K562 (cell line): Measurements from ENCODE around the gene SOCS7. TPM values are rescaled to one million over a fixed set of nuclear protein-coding genes. Genes with fewer than 3 reads are reported as not detected.

ENCODE experiments used
- ATAC-seq: fragments of 200-7000 bp; cut with Tn5 transposase; 3 replicates; pipeline ENCODE4 v1.9.1; 2020; ENCODE audit warnings: moderate library complexity
- BruUV-seq: library from RNA; stranded (reverse); fragments of 400-500 nt; replicated peaks from 2 replicates; lab custom pipeline; 2021; lab: Mats Ljungman, UMichigan
- CTCF ChIA-PET: fragments of 300-600 bp; formaldehyde crosslinking; extraction: SDS; loops from one replicate; lab custom pipeline; 2021; ENCODE audit warnings: low intra/inter-chr PET ratio; lab: Yijun Ruan, JAX
- POLR2A ChIA-PET: fragments of 300-600, 350-650 bp; sonication (Branson Sonifier 250); formaldehyde crosslinking; extraction: SDS; loops from one replicate; lab custom pipeline; 2021; ENCODE audit warnings: antibody characterized with exemption, inconsistent platforms; lab: Yijun Ruan, JAX
- DNase-seq, 4 experiments: peaks; one replicate each; pipeline versions ENCODE4 v3.0.0 to v3.0.0-alpha.2; 2011 to 2018; ENCODE audit warnings: low spot score in 3 of 4, mixed read lengths in 3 of 4; ENCODE audit errors: extremely low read depth in 1 of 4
- FAIRE-seq: peaks from 2 replicates; lab custom pipeline; 2011; peaks lifted over from hg19 to GRCh38; lab: Jason Lieb, UNC
- H2AFZ ChIP-seq: 2 replicates; pipeline ENCODE4 v1.6.0; 2011; ENCODE audit warnings: low read depth, low read length, control low read depth, inconsistent platforms
- H3K27ac ChIP-seq: fragments of 200-600 bp; 3 replicates; pipeline ENCODE4 v1.8.0; 2011; ENCODE audit warnings: low read depth, mild to moderate bottlenecking, control low read depth, inconsistent platforms, low read length, moderate library complexity, mixed read lengths; ENCODE audit errors: extremely low read depth
- H3K27me3 ChIP-seq, 2 experiments: fragments of 300-600 bp in 1 of 2; 2 replicates in 1 of 2; 3 replicates in 1 of 2; pipeline versions ENCODE4 v1.6.0 to v1.8.0; 2011; ENCODE audit warnings: inconsistent platforms in 2 of 2, low read length in 2 of 2, mild to moderate bottlenecking in 1 of 2, mixed read lengths in 1 of 2, moderate library complexity in 1 of 2; ENCODE audit not compliant: control insufficient read depth in 2 of 2, insufficient read depth in 2 of 2
- H3K36me3 ChIP-seq: fragments of 300-600 bp; 3 replicates; pipeline ENCODE4 v1.8.0; 2011; ENCODE audit warnings: mild to moderate bottlenecking, low read length, inconsistent platforms; ENCODE audit not compliant: control insufficient read depth, insufficient read depth
- H3K4me1 ChIP-seq, 2 experiments: fragments of 200-600 bp in 1 of 2; replicated peaks in 1 of 2; 2 replicates in 1 of 2; 3 replicates in 1 of 2; pipeline versions ENCODE4 v1.5.1 to v1.8.0; 2011; ENCODE audit warnings: inconsistent platforms in 2 of 2, low read length in 2 of 2, mild to moderate bottlenecking in 1 of 2, mixed read lengths in 1 of 2, moderate library complexity in 1 of 2; ENCODE audit not compliant: control insufficient read depth in 2 of 2, insufficient read depth in 2 of 2
- H3K4me2 ChIP-seq: 2 replicates; pipeline ENCODE4 v1.6.1; 2011; ENCODE audit warnings: low read length, control low read depth, inconsistent platforms, mixed read lengths; ENCODE audit not compliant: insufficient read depth
- H3K4me3 ChIP-seq: fragments of 200-600 bp; sonication (generic), shearing (Covaris generic); 2 replicates; pipeline ENCODE4 v1.5.1; 2016; ENCODE audit warnings: control low read depth, inconsistent platforms
- H3K79me2 ChIP-seq: fragments of 200-600 bp; 3 replicates; pipeline ENCODE4 v1.8.0; 2011; ENCODE audit warnings: low read length, inconsistent platforms; ENCODE audit not compliant: control insufficient read depth, insufficient read depth
- H3K9ac ChIP-seq, 2 experiments: 2 replicates each; pipeline versions ENCODE4 v1.6.0 to v1.6.1; 2011; ENCODE audit warnings: low read depth in 2 of 2, low read length in 2 of 2, control low read depth in 1 of 2, inconsistent platforms in 1 of 2, mild to moderate bottlenecking in 1 of 2, mixed read lengths in 1 of 2; ENCODE audit not compliant: insufficient read depth in 1 of 2
- H3K9me1 ChIP-seq: one replicate; pipeline ENCODE4 v1.6.0; 2011; ENCODE audit warnings: inconsistent platforms, mild to moderate bottlenecking, low read length, moderate library complexity; ENCODE audit not compliant: control insufficient read depth, insufficient read depth
- H3K9me3 ChIP-seq: replicated peaks from 2 replicates; pipeline ENCODE4 v1.5.1; 2011; ENCODE audit warnings: low read depth, low read length, inconsistent platforms; ENCODE audit not compliant: control insufficient read depth, insufficient read depth
- H4K20me1 ChIP-seq: replicated peaks from 2 replicates; pipeline ENCODE4 v1.6.1; 2011; ENCODE audit warnings: low read length, inconsistent platforms, mixed read lengths; ENCODE audit not compliant: control insufficient read depth, insufficient read depth
- ARID2 ChIP-seq: fragments of 450-650 bp; IDR thresholded peaks from 2 replicates; pipeline ENCODE4 v1.6.1; 2017; ENCODE audit warnings: antibody characterized with exemption, mild to moderate bottlenecking
- BMI1 ChIP-seq: fragments of 150-350 bp; IDR thresholded peaks from 2 replicates; pipeline ENCODE4 v1.6.1; 2014; ENCODE audit warnings: low read length
- CTBP1 ChIP-seq: fragments of 450-650 bp; IDR thresholded peaks from 2 replicates; pipeline ENCODE4 v1.6.1; 2016; ENCODE audit warnings: borderline replicate concordance
- JUND ChIP-seq, 2 experiments: IDR thresholded peaks; 2 replicates in 1 of 2; 3 replicates in 1 of 2; pipeline ENCODE4 v1.6.1; 2011; ENCODE audit warnings: borderline replicate concordance in 2 of 2, low read depth in 2 of 2, low read length in 2 of 2, improper control_type of control experiment in 1 of 2, missing biosample characterization in 1 of 2, missing genetic modification characterization in 1 of 2, missing genetic modification reagents in 1 of 2
- KLF16 ChIP-seq: IDR thresholded peaks from 2 replicates; pipeline ENCODE4 v1.6.1; 2016; ENCODE audit warnings: antibody characterized with exemption
- L3MBTL2 ChIP-seq: fragments of 450-650 bp; IDR thresholded peaks from 2 replicates; pipeline ENCODE4 v1.6.1; 2016; ENCODE audit warnings: mild to moderate bottlenecking, moderate library complexity
- NBN ChIP-seq: fragments of 450-650 bp; IDR thresholded peaks from 2 replicates; pipeline ENCODE4 v1.6.1; 2016; ENCODE audit warnings: low read depth, mild to moderate bottlenecking
- POLR2B ChIP-seq: fragments of 450-650 bp; IDR thresholded peaks from 2 replicates; pipeline ENCODE4 v1.6.1; 2018; ENCODE audit warnings: low read depth; ENCODE audit not compliant: partially characterized antibody
- RAD21 ChIP-seq, 2 experiments: fragments of 250-450 bp in 1 of 2; fragments of 450-650 bp in 1 of 2; sonication (Bioruptor Pico) in 1 of 2; formaldehyde crosslinking in 1 of 2; IDR thresholded peaks in 1 of 2; conservative IDR thresholded peaks in 1 of 2; 2 replicates each; pipeline versions ENCODE4 v1.4.0 to v1.8.0; 2020 to 2022; ENCODE audit warnings: mild to moderate bottlenecking in 2 of 2, moderate library complexity in 1 of 2
- RB1 ChIP-seq: fragments of 450-650 bp; IDR thresholded peaks from 2 replicates; pipeline ENCODE4 v1.6.1; 2017; ENCODE audit warnings: low read depth, mild to moderate bottlenecking
- SMAD3 ChIP-seq: fragments of 450-650 bp; formaldehyde crosslinking; conservative IDR thresholded peaks from 2 replicates; pipeline ENCODE4 v1.4.0; 2020; ENCODE audit warnings: mild to moderate bottlenecking
- VEZF1 ChIP-seq: fragments of 200-800 bp; sonication (Bioruptor generic); IDR thresholded peaks from 2 replicates; pipeline ENCODE4 v1.6.1; 2017; ENCODE audit warnings: missing genetic modification characterization, missing compliant biosample characterization
- WHSC1 ChIP-seq: IDR thresholded peaks from one replicate; pipeline ENCODE4 v1.6.1; 2012; ENCODE audit warnings: low read length, control low read depth, inconsistent platforms
- ZNF140 ChIP-seq: fragments of 250-450 bp; sonication (Bioruptor Pico); IDR thresholded peaks from 2 replicates; pipeline ENCODE4 v1.8.0; 2021; ENCODE audit warnings: moderate library complexity, mild to moderate bottlenecking, inconsistent platforms
- ZNF696 ChIP-seq: fragments of 250-450 bp; sonication (Bioruptor Pico); conservative IDR thresholded peaks from 2 replicates; pipeline ENCODE4 v1.4.0; 2020; ENCODE audit warnings: mild to moderate bottlenecking, moderate library complexity
- ZNF75A ChIP-seq: fragments of 450-650 bp; formaldehyde crosslinking; IDR thresholded peaks from 2 replicates; pipeline ENCODE4 v1.4.0; 2020; ENCODE audit warnings: mild to moderate bottlenecking
- ZNF766 ChIP-seq: fragments of 200-800 bp; sonication (Bioruptor generic); conservative IDR thresholded peaks from 2 replicates; pipeline ENCODE4 v1.6.1; 2016; ENCODE audit warnings: missing genetic modification characterization, missing compliant biosample characterization
- WGBS: fragments of 100-300 bp; shearing (Covaris generic); methylation state at CpG from one replicate; pipeline ENCODE4 v1.1.6; 2016; ENCODE audit warnings: low coverage, mixed read lengths; ENCODE audit not compliant: insufficient coverage; ENCODE audit errors: missing lambda C conversion rate; 5-methylcytosine and 5-hydroxymethylcytosine counted together
- in situ Hi-C: fragments of 300-500 bp; cut with MboI; formaldehyde crosslinking; loops from 4 replicates; pipeline ENCODE4 v1.15.0; 2018; ENCODE audit warnings: inconsistent platforms, mixed read lengths
- intact Hi-C: fragments of 100-400 bp; cut with micrococcal nuclease; formaldehyde crosslinking; loops from 2 replicates; pipeline ENCODE4 v1.14.2; 2022
- polyA plus RNA-seq, 8 experiments: library from polyadenylated mRNA; depleted of rRNA in 4 of 8; stranded (reverse) in 5 of 8; unstranded in 3 of 8; fragments of >200 nt; fragmentation: Nextera tagmentation in 2 of 8; fragmentation: Illumina TruSeq in 1 of 8; extraction: Ambion mirVana in 2 of 8; extraction: Trizol in 1 of 8; gene quantifications; 2 replicates each; pipeline versions ENCODE4 v1.2.1 to v1.2.3, GENCODE V29; 2011 to 2014; ENCODE audit warnings: inconsistent platforms in 1 of 8, missing spikeins in 1 of 8
- total RNA-seq, 7 experiments: library from RNA; depleted of rRNA in 6 of 7; stranded (reverse); fragments of >200 nt in 6 of 7; fragmentation: Illumina TruSeq in 2 of 7; extraction: Trizol in 2 of 7; gene quantifications; 2 replicates each; pipeline versions ENCODE4 v1.2.1 to v1.2.3, GENCODE V29; 2011 to 2021; ENCODE audit warnings: low replicate concordance in 1 of 7

SOCS7 gene
- total and polyA plus RNA-seq, 9 of the 15 experiments (the other 6 are each of a cell fraction or from before 2014, with no cell fraction given), result 0.94 to 14.5 (median 8.2) TPM

GRCh38 chr17:38349097-38349730 is 2.4 kb upstream of the SOCS7 start:
- peaks cover 12% of the 10 kb centered on the region for H3K79me2 ChIP-seq
- DNase-seq (peak; percentile 64 to 90 (median 68)), ATAC-seq (peak; percentile 82), FAIRE-seq (no peak)
- POLR2A ChIA-PET, result interaction anchor here (0.6 to 1.3 kb wide), 11 partner anchors 10 to 136 kb away, joined by 3 to 6 read pairs (median 3); no protein-coding TSS in a partner anchor
- in situ Hi-C loops (loop anchor here (5.0 to 10.0 kb wide), 2 partner anchors 63 to 126 kb away; no protein-coding TSS in a partner anchor), intact Hi-C loops (loop anchor here (1.0 kb wide), 1 partner anchor 65 kb away; no protein-coding TSS in a partner anchor)
- H2AFZ ChIP-seq, result no peak overlapping the region
- no peak overlapping the region for H3K9ac ChIP-seq
- H3K9me1 ChIP-seq, result no peaks in the 10 kb centered on the region
- H3K4me3 ChIP-seq, result no peak overlapping the region
- BruUV-seq, result no TSS peak
- 13% methylated on average over 8 of the region's 8 CpGs for WGBS
- no peak overlapping the region for H3K27ac ChIP-seq
- peaks cover 20 to 22% of the 10 kb centered on the region in 2 experiments; a peak in 4 of 5 replicates for H3K4me1 ChIP-seq
- CTCF ChIA-PET, result interaction anchor here (1.1 to 3.8 kb wide), 2 partner anchors 17 to 66 kb away, joined by 5 to 42 read pairs; no protein-coding TSS in a partner anchor
- H4K20me1 ChIP-seq, result peaks cover 5% of the 10 kb centered on the region; the same call in 1 of the 2 replicates
- H3K36me3 ChIP-seq, result no peaks in the 10 kb centered on the region
- peaks cover 4 to 11% of the 10 kb centered on the region in 2 experiments; a peak in 4 of 5 replicates for H3K27me3 ChIP-seq
- no peak overlapping the region; the same call in 1 of the 2 replicates for H3K4me2 ChIP-seq
- no peaks in the 10 kb centered on the region for H3K9me3 ChIP-seq
- TF ChIP-seq VEZF1 (CRISPR knock-in tag) (peak; percentile 37; the same call in 1 of the 2 replicates), RAD21 (CRISPR knock-in tag; conservative IDR thresholded peaks at IDR 0.05 in 1 of 2, IDR thresholded peaks at IDR 0.05 in 1 of 2) (peak; percentile 74 to 92), KLF16 (peak; percentile 54; the same call in 1 of the 2 replicates), ARID2 (peak; percentile 77), ZNF75A (CRISPR knock-in tag) (peak; percentile 77), ZNF696 (no peak), L3MBTL2 (peak; percentile 23; the same call in 1 of the 2 replicates), JUND (IDR thresholded peaks at IDR 0.05; ENCODE audit: borderline replicate concordance, low read depth, low read length) (peak; percentile 28; the same call in 1 of the 2 replicates), JUND (tag; IDR thresholded peaks at IDR 0.05; ENCODE audit: borderline replicate concordance, low read depth, low read length) (no peak; the same call in 2 of the 3 replicates), SMAD3 (CRISPR knock-in tag) (peak; percentile 71; the same call in 1 of the 2 replicates), BMI1 (no peak), CTBP1 (peak; percentile 27; the same call in 1 of the 2 replicates), WHSC1 (no peak), RB1 (peak; percentile 80), NBN (0 out of 2 replicates have a peak, but pooled peaks have one; percentile 28), ZNF766 (peak; percentile 81; the same call in 1 of the 2 replicates), ZNF140 (no peak), POLR2B (no peak)
